Midbrain (tissue), 1 donor: Measurements from ENCODE around the gene TPK1.
"Not testable (repeated sequence)": the region's sequence is repeated elsewhere in the genome, so short reads cannot be mapped to it uniquely, and the experiment has no call there.

ENCODE experiments used
- DNase-seq: peaks from one replicate; lab custom pipeline; 2025; lab: John Stamatoyannopoulos, UW

Gene TPK1

GRCh38 chr7:144822223-144822622, 13.6 kb downstream of the TPK1 start:
- DNase-seq, result no peak

- DNase-seq, result no peak
These were observed 14.8 kb downstream of the TPK1 start for GRCh38 chr7:144821067-144821466.

- DNase-seq, result no peak
These were observed 15.3 kb downstream of the TPK1 start for GRCh38 chr7:144820552-144820951.

GRCh38 chr7:144819566-144819965, 16.3 kb downstream of the TPK1 start:
- DNase-seq, result no peak

- DNase-seq, result no peak
These were observed 17.3 kb downstream of the TPK1 start for GRCh38 chr7:144818511-144818910.

GRCh38 chr7:144817001-144817400, 18.9 kb downstream of the TPK1 start:
- DNase-seq, result no peak

- no peak for DNase-seq
These were observed 21.6 kb downstream of the TPK1 start for GRCh38 chr7:144814299-144814698.

GRCh38 chr7:144812379-144813283, 23.2 kb downstream of the TPK1 start:
- no peak for DNase-seq

- no peak for DNase-seq
These were observed 30.1 kb downstream of the TPK1 start for GRCh38 chr7:144805627-144806239.

GRCh38 chr7:144800678-144801436, 35.0 kb downstream of the TPK1 start:
- not testable (repeated sequence) for DNase-seq

GRCh38 chr7:144796919-144797318, 38.9 kb downstream of the TPK1 start:
- no peak for DNase-seq

- no peak for DNase-seq
These were observed 43.8 kb downstream of the TPK1 start for GRCh38 chr7:144792050-144792449.

GRCh38 chr7:144791488-144791887, 44.4 kb downstream of the TPK1 start:
- DNase-seq, result no peak

GRCh38 chr7:144787127-144787526, 48.7 kb downstream of the TPK1 start:
- no peak for DNase-seq

- DNase-seq, result no peak
These were observed 49.3 kb downstream of the TPK1 start for GRCh38 chr7:144786522-144786921.

GRCh38 chr7:144786079-144786478, 49.8 kb downstream of the TPK1 start:
- no peak for DNase-seq

- DNase-seq, result no peak
These were observed 50.3 kb downstream of the TPK1 start for GRCh38 chr7:144785521-144785920.

- no peak for DNase-seq
These were observed 50.9 kb downstream of the TPK1 start for GRCh38 chr7:144784943-144785342.

GRCh38 chr7:144784441-144784840, 51.4 kb downstream of the TPK1 start:
- no peak for DNase-seq

- no peak for DNase-seq
These were observed 53.0 kb downstream of the TPK1 start for GRCh38 chr7:144782883-144783282.

GRCh38 chr7:144780071-144780608, 55.7 kb downstream of the TPK1 start:
- no peak for DNase-seq

- DNase-seq, result not testable (repeated sequence)
These were observed 58.0 kb downstream of the TPK1 start for GRCh38 chr7:144777889-144778288.
